ENCODE data around the gene ORC6.

The ORC6 gene

GRCh38 chr16:46732561-46732960 lies 43.1 kb downstream of the ORC6 start:
- Histone ChIP-seq H3K4me3 (replicated peaks; ENCODE audit: insufficient read depth, low read length) (no peak overlapping the region), H3K27me3 (ENCODE audit: insufficient read depth, poor library complexity, severe bottlenecking) (no peaks in the 10 kb centered on the region), H3K27ac (replicated peaks) (no peak overlapping the region)
- DNase-seq (ENCODE audit: low read depth in 1 of 2, low spot score in 1 of 2) = no peak
- TF ChIP-seq SPI1 (IDR thresholded peaks at IDR 0.05; ENCODE audit: borderline replicate concordance, low read depth) (no peak), GABPA (IDR thresholded peaks at IDR 0.05; ENCODE audit: low read depth) (no peak), POLR2AphosphoS5 (IDR thresholded peaks at IDR 0.05; ENCODE audit: low read depth) (no peak)
- TF ChIP-seq, protein P1, sequence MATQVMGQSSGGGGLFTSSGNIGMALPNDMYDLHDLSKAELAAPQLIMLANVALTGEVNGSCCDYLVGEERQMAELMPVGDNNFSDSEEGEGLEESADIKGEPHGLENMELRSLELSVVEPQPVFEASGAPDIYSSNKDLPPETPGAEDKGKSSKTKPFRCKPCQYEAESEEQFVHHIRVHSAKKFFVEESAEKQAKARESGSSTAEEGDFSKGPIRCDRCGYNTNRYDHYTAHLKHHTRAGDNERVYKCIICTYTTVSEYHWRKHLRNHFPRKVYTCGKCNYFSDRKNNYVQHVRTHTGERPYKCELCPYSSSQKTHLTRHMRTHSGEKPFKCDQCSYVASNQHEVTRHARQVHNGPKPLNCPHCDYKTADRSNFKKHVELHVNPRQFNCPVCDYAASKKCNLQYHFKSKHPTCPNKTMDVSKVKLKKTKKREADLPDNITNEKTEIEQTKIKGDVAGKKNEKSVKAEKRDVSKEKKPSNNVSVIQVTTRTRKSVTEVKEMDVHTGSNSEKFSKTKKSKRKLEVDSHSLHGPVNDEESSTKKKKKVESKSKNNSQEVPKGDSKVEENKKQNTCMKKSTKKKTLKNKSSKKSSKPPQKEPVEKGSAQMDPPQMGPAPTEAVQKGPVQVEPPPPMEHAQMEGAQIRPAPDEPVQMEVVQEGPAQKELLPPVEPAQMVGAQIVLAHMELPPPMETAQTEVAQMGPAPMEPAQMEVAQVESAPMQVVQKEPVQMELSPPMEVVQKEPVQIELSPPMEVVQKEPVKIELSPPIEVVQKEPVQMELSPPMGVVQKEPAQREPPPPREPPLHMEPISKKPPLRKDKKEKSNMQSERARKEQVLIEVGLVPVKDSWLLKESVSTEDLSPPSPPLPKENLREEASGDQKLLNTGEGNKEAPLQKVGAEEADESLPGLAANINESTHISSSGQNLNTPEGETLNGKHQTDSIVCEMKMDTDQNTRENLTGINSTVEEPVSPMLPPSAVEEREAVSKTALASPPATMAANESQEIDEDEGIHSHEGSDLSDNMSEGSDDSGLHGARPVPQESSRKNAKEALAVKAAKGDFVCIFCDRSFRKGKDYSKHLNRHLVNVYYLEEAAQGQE (IDR thresholded peaks at IDR 0.05; ENCODE audit: insufficient replicate concordance, low read depth) = no peak
- TF ChIP-seq, protein P2, sequence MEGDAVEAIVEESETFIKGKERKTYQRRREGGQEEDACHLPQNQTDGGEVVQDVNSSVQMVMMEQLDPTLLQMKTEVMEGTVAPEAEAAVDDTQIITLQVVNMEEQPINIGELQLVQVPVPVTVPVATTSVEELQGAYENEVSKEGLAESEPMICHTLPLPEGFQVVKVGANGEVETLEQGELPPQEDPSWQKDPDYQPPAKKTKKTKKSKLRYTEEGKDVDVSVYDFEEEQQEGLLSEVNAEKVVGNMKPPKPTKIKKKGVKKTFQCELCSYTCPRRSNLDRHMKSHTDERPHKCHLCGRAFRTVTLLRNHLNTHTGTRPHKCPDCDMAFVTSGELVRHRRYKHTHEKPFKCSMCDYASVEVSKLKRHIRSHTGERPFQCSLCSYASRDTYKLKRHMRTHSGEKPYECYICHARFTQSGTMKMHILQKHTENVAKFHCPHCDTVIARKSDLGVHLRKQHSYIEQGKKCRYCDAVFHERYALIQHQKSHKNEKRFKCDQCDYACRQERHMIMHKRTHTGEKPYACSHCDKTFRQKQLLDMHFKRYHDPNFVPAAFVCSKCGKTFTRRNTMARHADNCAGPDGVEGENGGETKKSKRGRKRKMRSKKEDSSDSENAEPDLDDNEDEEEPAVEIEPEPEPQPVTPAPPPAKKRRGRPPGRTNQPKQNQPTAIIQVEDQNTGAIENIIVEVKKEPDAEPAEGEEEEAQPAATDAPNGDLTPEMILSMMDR (IDR thresholded peaks at IDR 0.05; ENCODE audit: insufficient read depth, low read length) = no peak

GRCh38 chr16:46733319-46733830 lies 43.9 kb downstream of the ORC6 start:
- DNase-seq (ENCODE audit: low read depth in 1 of 2, low spot score in 1 of 2) = no peak
- H3K27ac ChIP-seq (replicated peaks) = no peak overlapping the region
- TF ChIP-seq, protein P2 (IDR thresholded peaks at IDR 0.05; ENCODE audit: insufficient read depth, low read length) = no peak
- TF ChIP-seq POLR2AphosphoS5 (IDR thresholded peaks at IDR 0.05; ENCODE audit: low read depth) (no peak), SPI1 (IDR thresholded peaks at IDR 0.05; ENCODE audit: borderline replicate concordance, low read depth) (no peak), GABPA (IDR thresholded peaks at IDR 0.05; ENCODE audit: low read depth) (no peak)
- TF ChIP-seq, protein P1 (IDR thresholded peaks at IDR 0.05; ENCODE audit: insufficient replicate concordance, low read depth) = no peak
- H3K27me3 ChIP-seq (ENCODE audit: insufficient read depth, poor library complexity, severe bottlenecking) = no peaks in the 10 kb centered on the region
- no peak overlapping the region for H3K4me3 ChIP-seq (replicated peaks; ENCODE audit: insufficient read depth, low read length)

DNA sequence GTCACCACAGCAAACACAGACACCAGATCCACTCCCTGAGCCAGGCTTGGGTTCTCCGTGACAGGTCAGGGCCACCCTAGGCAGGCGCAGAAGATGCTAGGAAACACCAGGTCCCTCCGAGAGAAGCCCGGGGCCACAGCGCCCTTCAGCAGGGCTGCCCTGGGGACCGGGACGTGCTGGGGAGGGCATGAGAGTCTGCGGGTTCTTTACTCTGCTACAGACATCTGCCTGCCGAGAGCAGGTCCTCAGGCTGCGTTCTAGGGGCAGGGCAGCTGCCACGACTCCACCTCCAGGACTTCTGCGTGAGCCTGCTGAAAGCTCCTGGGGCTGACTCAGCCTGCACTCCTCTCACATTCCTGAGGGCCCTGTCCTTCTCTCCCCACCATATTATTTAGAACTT lies 47.2 kb downstream of the ORC6 start:
- TF ChIP-seq, protein P1 (IDR thresholded peaks at IDR 0.05; ENCODE audit: insufficient replicate concordance, low read depth) = no peak
- TF ChIP-seq, protein P2 (IDR thresholded peaks at IDR 0.05; ENCODE audit: insufficient read depth, low read length) = no peak
- TF ChIP-seq POLR2AphosphoS5 (IDR thresholded peaks at IDR 0.05; ENCODE audit: low read depth) (no peak), SPI1 (IDR thresholded peaks at IDR 0.05; ENCODE audit: borderline replicate concordance, low read depth) (no peak), GABPA (IDR thresholded peaks at IDR 0.05; ENCODE audit: low read depth) (no peak)
- no peak overlapping the region for H3K27ac ChIP-seq (replicated peaks)
- DNase-seq (ENCODE audit: low read depth in 1 of 2, low spot score in 1 of 2) = no peak
- no peak overlapping the region for H3K4me3 ChIP-seq (replicated peaks; ENCODE audit: insufficient read depth, low read length)
- no peaks in the 10 kb centered on the region for H3K27me3 ChIP-seq (ENCODE audit: insufficient read depth, poor library complexity, severe bottlenecking)
